HL-60 (cell line): ENCODE results near the gene GDPD5.

ENCODE experiments used
- DNase-seq, 2 experiments: peaks; one replicate each; pipeline ENCODE4 v3.0.0-alpha.2; 2010 to 2020; ENCODE audit warnings: low read depth in 1 of 2, low spot score in 1 of 2
- H3K27ac ChIP-seq: fragments of 250-450 bp; sonication (Bioruptor Pico); replicated peaks from 2 replicates; pipeline ENCODE4 v1.5.1; 2020; ENCODE audit warnings: mild to moderate bottlenecking, moderate library complexity
- H3K27me3 ChIP-seq: fragments of 250-450 bp; sonication (Bioruptor Pico); 2 replicates; pipeline ENCODE4 v1.5.1; 2021; ENCODE audit warnings: mild to moderate bottlenecking, moderate library complexity; ENCODE audit not compliant: insufficient read depth, poor library complexity, severe bottlenecking
- H3K4me3 ChIP-seq: replicated peaks from 2 replicates; pipeline ENCODE4 v1.5.1; 2011; ENCODE audit warnings: mild to moderate bottlenecking, control low read depth, low read length; ENCODE audit not compliant: insufficient read depth
- GABPA ChIP-seq: IDR thresholded peaks from 2 replicates; pipeline ENCODE4 v1.6.1; 2012; ENCODE audit warnings: low read depth
- POLR2AphosphoS5 ChIP-seq: IDR thresholded peaks from 2 replicates; pipeline ENCODE4 v1.6.1; 2012; ENCODE audit warnings: low read depth
- SPI1 ChIP-seq: IDR thresholded peaks from 2 replicates; pipeline ENCODE4 v1.6.1; 2012; ENCODE audit warnings: low read depth, mild to moderate bottlenecking, borderline replicate concordance
- TF ChIP-seq, protein P1 (sequence below): IDR thresholded peaks from 2 replicates; pipeline ENCODE4 v1.6.1; 2012; ENCODE audit warnings: low read depth; ENCODE audit not compliant: insufficient replicate concordance
- TF ChIP-seq, protein P2 (sequence below): IDR thresholded peaks from one replicate; pipeline ENCODE4 v1.5.1; 2011; ENCODE audit warnings: low read length, control low read depth, inconsistent platforms; ENCODE audit not compliant: insufficient read depth

GDPD5 gene

GRCh38 chr11:75468534-75469340 lies 57.0 kb downstream of the GDPD5 start:
- no peak for DNase-seq
- H3K27ac ChIP-seq, result no peak overlapping the region
- H3K27me3 ChIP-seq, result no peaks in the 10 kb centered on the region

DNA sequence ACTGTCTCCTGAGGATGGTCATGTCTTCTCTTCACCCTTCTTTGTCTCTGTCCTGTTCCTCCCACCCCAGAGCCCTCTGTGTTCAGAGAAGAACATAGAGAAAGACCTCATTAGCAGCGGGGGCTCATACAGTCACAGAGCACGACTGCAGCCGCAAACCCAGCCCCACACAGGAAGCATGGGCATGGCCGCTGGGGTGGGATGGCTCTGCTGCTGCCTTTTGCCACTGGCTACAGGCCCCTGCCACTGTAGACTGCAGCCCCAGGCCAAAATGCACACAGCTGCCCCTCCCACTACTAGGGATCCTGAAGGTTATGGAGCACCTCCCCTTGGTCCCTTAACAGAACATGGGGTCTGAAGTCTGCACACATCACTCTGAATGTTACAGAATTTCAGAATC lies 57.9 kb downstream of the GDPD5 start:
- Histone ChIP-seq H3K4me3 (no peak overlapping the region), H3K27me3 (no peaks in the 10 kb centered on the region), H3K27ac (no peak overlapping the region)
- TF ChIP-seq SPI1 (no peak), POLR2AphosphoS5 (no peak), GABPA (no peak)
- TF ChIP-seq, protein P1, sequence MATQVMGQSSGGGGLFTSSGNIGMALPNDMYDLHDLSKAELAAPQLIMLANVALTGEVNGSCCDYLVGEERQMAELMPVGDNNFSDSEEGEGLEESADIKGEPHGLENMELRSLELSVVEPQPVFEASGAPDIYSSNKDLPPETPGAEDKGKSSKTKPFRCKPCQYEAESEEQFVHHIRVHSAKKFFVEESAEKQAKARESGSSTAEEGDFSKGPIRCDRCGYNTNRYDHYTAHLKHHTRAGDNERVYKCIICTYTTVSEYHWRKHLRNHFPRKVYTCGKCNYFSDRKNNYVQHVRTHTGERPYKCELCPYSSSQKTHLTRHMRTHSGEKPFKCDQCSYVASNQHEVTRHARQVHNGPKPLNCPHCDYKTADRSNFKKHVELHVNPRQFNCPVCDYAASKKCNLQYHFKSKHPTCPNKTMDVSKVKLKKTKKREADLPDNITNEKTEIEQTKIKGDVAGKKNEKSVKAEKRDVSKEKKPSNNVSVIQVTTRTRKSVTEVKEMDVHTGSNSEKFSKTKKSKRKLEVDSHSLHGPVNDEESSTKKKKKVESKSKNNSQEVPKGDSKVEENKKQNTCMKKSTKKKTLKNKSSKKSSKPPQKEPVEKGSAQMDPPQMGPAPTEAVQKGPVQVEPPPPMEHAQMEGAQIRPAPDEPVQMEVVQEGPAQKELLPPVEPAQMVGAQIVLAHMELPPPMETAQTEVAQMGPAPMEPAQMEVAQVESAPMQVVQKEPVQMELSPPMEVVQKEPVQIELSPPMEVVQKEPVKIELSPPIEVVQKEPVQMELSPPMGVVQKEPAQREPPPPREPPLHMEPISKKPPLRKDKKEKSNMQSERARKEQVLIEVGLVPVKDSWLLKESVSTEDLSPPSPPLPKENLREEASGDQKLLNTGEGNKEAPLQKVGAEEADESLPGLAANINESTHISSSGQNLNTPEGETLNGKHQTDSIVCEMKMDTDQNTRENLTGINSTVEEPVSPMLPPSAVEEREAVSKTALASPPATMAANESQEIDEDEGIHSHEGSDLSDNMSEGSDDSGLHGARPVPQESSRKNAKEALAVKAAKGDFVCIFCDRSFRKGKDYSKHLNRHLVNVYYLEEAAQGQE, result no peak
- TF ChIP-seq, protein P2, sequence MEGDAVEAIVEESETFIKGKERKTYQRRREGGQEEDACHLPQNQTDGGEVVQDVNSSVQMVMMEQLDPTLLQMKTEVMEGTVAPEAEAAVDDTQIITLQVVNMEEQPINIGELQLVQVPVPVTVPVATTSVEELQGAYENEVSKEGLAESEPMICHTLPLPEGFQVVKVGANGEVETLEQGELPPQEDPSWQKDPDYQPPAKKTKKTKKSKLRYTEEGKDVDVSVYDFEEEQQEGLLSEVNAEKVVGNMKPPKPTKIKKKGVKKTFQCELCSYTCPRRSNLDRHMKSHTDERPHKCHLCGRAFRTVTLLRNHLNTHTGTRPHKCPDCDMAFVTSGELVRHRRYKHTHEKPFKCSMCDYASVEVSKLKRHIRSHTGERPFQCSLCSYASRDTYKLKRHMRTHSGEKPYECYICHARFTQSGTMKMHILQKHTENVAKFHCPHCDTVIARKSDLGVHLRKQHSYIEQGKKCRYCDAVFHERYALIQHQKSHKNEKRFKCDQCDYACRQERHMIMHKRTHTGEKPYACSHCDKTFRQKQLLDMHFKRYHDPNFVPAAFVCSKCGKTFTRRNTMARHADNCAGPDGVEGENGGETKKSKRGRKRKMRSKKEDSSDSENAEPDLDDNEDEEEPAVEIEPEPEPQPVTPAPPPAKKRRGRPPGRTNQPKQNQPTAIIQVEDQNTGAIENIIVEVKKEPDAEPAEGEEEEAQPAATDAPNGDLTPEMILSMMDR, result no peak
- DNase-seq, result no peak

More at GRCh38 chr11:75468534-75469340, 57.0 kb downstream of the GDPD5 start:
- TF ChIP-seq GABPA (no peak), SPI1 (no peak), POLR2AphosphoS5 (no peak)
- TF ChIP-seq, protein P1, result no peak
- TF ChIP-seq, protein P2, result no peak
- no peak overlapping the region for H3K4me3 ChIP-seq

DNA sequence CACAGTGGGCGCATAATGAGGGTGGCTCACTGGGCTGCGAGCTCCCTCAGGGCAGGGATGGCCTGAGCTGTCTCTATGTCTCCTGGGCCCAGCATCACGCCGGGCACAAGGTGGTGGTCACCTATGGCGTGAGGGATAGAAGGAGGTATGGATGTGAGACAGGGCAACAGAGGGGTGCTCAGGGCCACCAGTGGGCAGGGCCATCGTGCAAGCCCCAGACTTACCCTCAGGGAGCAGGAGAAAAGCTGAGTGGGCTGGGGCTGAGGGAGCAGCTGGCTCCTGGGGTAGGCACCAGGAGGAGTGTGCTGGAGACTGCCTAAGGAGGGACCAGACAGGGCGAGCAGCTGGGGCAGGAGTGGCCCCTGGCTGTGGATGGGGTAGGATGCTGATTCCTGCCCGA lies 58.4 kb downstream of the GDPD5 start:
- TF ChIP-seq POLR2AphosphoS5 (no peak), SPI1 (no peak), GABPA (no peak)
- TF ChIP-seq, protein P2, result no peak
- TF ChIP-seq, protein P1, result no peak
- no peaks in the 10 kb centered on the region for H3K27me3 ChIP-seq
- no peak for DNase-seq
- no peak overlapping the region for H3K27ac ChIP-seq
- H3K4me3 ChIP-seq, result no peak overlapping the region
